CD4-positive, alpha-beta T cell treated with Interferon alpha-2 for 1 hour (primary cell): ENCODE results near the gene SULT2B1.
A peak's percentile ranks its signal among the peaks of the same experiment; 100 is the strongest.
"Not testable (repeated sequence)": the region's sequence is repeated elsewhere in the genome, so short reads cannot be mapped to it uniquely, and the experiment has no call there.

Experiments used
- DNase-seq, 2 donors: peaks; one replicate each; pipeline ENCODE4 v3.0.0-alpha.2; 2020 to 2022

SULT2B1 gene

DNA sequence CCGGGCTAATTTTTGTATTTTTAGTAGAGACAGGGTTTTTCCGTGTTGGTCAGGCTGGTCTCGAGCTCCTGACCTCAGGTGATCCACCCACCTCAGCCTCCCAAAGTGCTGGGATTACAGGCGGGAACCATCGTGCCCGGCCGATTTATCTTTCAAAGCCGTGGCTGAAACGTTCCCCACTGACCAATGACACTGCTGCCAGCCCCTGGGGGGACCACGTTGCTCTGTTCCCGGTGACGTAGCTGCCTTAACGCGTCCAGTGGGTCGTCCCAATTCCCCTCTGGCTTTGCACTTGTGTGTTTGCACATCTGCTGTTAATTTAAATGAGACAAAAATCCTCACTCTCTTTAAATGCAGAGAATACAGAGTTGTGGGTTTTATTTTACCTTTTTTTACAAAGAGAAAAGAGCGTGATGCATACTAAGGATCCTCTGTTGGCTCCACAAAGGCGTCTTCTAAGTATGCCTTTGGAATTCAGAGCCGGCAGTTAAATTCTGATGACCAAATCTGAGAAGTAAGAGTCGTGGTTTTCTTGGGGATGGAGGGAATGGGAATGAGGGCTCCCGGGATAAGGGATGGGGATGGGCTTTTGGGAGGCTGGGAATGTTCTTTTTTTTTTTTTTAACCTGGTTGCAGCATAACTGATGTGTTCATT is 21.8 kb upstream of the SULT2B1 start:
- DNase-seq = no peak

DNA sequence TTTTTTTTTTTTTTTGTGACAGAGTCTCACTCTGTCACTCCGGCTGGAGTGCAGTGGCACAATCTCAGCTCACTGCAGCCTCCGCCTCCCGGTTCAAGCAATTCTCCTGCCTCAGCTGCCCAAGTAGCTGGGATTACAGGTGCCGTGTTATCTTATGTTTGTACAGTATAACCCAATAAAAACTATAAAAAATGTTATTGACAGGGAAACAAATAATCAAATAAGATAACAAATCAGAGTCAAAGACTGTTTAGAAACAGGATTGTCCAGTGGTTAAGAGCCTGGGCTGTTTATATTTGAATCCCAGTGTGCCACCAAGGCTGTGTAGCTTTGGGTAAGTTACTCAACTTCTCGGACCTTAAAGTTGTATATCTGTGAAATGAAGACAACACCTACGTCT is 21.2 kb upstream of the SULT2B1 start:
- DNase-seq = no peak

DNA sequence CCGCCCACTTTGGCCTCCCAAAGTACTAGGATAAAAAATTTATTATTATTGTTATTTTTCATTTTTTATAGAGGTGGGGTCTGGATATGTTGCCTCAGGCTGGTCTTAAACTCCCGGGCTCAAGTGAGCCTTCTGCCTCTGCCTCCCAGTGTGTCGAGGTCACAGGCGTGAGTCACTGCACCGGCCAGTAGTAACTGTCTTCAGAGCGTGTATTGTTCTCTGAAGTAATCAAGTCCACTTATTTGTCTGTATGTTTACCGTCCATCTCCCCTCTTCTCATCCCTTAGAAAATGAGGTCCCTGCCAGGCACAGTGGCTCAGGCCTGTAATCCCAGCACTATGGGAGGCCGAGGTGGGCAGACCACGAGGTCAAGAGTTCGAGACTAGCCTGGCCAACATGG is 18.2 kb upstream of the SULT2B1 start:
- no peak for DNase-seq

DNA sequence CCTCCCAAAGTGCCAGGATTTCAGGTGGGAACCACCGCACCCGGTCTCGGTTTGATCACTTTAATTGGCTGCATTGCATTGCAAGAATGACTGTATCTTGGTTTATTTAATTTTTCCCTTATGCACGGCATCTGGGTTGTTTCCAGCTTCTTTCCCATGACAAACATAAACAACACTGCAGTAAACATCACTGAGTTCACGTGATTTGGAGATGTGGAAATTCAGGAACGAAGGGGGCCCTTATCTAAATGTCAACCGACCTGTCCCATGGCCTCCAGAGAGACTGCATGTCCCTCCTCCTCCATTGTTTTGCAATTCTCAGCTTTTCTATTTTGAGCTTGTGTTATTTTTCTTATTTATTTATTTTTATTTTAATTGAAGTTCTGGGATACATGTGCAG is 14.4 kb upstream of the SULT2B1 start:
- DNase-seq = no peak

DNA sequence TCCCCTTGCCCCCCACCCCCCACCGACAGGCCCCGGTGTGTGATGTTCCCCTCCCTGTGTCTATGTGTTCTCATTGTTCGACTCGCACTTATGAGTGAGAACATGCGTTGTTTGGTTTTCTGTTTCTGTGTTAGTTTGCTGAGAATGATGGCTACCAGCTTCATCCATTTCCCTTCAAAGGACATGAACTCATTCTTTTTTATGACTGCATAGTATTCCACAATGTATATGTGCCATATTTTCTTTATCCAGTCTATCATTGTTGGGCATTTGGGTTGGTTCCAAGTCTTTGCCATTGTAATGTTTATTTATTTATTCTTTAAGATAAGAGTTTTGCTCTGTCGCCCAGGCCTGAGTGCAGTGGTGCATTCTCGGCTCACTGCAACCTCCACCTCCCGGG is 13.9 kb upstream of the SULT2B1 start:
- DNase-seq = not testable (repeated sequence)

DNA sequence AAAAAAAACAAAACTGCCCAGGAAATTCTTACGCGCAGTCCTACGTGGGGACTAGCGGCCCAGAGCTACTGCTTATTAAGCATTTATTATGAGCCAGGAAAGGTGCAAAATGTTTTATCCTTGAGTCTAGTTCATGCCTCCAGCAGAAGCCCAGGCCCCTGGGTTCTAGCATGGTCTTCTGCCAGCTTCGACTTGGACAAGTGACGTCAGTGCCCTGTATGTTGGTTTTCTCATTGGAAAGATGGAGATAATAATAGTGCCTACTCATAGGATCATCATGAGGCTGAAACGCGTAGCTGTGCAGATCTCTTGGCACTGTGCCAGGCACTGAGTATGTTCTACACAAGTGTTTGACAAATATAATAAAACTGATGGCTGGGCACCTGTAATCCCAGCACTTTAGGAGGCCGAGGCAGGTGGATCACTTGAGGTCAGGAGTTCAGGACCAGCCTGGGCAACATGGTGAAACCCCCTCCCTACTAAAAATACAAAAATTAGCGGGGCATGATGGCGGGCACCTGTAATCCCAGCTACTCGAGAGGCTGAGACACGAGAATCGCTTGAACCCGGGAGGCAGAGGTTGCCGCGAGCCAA is 12.4 kb upstream of the SULT2B1 start:
- DNase-seq = no peak

DNA sequence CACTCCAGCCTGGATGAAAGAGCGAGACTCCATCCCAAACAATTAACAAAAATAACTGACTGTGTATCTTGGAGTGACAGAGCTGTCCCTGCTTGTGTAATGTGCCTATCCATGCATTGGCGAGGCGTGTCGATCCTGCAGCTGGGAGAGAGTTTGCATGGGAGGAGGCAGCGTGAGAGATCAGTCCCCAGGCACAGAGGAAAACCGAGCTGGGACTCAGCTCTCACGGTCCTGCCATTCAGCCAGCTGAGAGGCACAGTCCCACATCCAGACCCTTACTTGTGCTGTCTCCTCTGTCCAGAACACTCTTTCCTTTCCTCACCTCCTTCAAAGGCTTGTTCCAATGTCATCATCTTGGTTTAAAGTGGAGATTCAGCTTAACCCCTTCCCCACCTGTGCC is 11.9 kb upstream of the SULT2B1 start:
- DNase-seq = no peak

DNA sequence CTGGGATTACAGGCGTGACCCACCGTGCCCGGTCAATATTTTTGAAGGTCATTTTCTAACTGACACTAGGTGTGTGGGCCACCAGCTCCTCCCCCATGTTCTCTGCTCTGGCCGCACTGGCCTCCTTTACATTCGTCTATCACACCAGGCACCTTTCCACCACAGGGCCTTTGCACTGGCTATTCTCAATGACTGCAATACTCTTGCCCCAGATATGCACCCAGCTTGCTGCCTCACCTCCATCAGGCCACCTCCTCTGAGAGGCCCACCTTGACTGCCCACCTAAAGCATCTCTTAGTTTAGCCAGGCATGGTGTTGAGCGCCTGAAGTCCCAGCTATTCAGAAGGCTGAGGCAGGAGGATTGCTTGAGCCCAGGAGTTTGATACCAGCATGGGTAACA is 10.2 kb upstream of the SULT2B1 start:
- DNase-seq = no peak

DNA sequence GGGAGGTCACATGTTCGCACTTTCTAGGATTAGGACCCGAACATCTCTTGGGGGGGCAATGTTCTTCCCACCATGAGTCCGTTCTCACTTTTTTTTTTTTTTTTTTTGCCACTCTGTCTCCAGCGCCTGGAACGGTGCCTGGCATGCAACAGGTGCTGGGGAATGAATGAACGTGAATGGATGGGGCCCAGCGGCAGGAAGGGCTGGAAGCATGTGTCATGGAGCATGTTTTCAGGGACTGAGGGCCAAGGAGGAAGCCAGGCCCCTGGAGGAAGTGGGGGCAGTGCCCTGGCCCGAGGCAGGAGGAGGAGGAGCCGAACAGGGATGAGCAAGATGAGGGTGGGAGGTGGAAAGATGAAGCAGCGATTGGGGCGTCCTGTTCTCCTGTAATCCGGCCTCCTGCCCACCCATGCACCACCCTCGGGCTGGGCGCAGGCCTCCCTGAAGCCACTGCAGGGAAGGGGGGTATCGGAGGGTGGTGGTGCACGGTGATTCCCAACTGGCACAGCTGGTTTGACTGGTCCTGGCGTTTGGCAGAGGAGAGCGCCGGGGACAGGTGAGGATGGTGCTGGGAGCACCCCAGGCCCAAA is 8.8 kb upstream of the SULT2B1 start:
- DNase-seq = no peak

DNA sequence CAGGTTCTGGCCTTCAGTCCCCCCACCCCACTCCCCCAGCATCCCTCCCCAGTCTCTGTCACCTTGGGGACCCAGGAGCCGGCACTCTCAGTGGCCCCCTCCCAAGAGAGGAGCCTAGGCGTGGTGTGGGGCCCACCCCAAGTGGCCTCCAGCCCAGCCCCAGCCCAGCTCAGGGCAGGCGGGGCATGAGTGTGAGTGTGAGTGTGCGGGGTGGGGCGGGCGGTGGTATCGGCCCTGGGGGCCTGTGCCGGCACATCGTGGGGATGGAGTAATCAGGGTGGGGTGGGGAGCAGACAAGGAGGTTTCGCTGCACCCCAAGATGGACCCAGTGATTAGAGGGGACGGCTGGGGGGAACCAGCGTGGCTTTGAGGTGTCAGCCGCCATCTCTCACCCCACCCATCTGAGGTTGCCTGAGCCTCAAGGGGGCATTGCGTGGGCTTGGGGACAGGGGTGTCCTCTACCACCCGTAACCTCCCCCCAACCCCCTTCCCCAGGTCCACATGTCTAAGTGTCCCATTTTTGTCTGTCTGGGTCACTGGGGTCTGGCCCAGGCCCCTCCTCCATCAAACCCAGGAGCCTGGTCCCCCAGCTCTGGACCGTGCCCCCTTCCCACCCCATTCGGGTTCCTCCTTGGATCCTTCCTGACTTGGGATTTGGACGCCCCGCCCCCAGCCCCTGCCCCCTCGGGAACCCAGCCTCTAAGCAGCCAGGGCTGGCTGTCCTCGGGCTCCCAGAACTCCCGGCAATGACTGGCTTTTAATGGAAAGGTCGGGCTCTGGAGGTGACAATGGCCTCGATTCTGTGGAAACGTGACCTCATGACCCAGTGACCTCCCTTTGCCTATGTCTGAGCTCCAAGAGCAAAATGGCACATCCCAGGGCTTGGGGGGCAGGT is 6.9 kb upstream of the SULT2B1 start:
- DNase-seq = no peak

DNA sequence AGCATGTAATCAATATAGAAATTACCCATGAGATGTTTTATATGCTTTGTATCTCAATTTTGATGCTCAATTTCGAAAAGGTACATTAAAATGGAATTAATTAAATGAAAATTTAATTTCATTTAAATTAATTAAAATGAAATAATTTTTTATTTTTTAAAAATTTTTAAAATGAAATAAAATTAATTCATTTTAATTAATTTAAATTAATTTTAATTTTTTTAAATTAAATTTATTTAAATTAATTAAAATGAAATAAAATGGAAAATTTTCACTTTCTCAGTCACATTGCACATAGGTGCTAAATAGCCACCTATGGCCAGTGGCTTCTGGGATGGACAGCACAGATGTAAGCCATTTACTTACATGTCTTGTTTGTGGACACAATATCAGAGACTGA is 4.2 kb upstream of the SULT2B1 start:
- no peak for DNase-seq

DNA sequence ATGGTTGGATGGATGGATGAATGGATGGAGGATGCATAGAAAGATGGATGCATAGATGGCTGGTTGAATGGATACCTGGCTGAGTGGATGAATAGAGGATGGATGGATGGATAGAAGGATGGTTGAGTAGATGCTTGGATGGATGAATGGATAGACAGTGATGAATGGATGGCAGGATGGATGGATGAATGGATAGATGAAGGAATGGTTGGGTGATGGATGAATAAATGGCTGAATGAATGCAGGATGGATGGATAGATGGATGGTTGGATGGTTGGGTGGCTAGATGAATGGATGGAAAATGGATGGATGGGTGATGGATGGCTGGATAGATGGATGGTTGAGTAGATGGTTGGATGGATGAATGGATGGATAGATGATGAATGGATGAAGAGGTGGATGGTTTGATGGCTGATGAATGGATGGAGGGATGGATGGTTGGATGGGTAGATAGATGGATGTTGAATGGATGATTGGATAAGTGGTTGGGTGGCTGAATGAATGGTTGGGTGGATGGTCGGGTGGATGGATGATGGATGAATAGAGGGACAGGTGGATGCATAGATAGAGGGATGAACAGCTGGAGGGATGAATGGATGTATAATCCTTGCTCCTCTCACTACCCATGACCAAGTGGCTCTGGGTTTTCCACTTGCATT is 3.6 kb upstream of the SULT2B1 start:
- no peak for DNase-seq

DNA sequence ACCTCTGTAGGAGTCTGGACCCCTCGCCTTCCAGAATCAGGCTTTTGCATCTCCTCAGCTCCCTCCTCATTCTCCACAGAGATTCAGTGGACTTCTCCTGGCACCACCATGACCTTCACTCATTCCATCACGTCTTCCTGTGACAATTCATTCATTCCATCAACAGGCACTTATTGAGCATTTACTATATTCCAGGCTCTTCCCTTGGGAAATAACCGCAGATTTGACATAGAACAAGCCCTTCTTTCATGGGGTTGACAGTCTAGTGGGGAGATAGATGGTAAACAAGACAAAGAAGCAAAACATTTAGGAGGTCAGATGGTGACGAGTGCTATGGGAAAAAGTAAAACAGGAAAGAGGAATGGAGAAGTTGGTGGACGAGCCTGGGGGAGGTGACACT is 2.6 kb upstream of the SULT2B1 start:
- DNase-seq = no peak

DNA sequence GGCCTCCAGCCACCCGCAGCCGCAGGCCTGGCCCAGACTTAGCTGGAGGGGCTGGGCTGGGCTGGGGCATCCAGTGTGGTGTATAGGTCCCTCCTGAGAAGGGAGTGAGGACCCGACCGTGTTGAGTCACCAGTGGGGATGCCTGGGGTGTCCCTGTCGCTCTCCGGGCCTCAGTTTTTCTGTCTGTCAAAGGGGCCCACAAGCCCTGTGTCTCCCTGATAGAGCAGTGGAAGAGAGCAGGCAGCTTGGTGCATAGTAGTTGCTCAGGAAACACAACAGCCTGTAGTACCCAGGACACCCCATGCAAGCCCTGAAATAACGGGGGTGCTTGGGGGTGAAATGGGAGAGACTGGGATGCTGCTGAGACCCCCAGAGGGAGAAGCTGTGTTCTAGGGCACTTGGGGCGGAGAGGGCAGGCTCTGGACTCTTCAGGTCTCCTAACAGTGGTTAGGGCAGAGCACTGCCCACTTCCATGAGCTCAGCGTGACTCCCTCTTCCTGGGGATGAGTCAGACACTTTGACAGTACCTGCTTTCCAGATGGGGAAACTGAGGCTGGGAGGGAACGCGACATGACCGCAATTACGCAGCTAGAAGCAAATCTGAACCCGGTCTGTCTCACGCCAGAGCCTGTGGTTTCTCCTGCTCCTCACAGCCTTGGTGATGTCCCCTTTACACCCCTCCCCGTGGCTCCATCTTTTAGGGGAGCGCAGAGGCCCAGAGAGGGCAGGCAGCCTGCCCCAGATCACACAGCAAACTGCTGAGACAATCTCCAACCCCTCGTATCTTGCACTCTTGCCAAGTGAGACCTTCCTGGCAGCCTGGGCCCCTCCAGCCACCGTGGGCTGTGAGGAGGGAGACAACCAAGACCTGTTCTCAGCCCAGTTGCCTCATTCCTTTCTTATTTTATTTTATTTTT is 692 bp downstream of the SULT2B1 start:
- DNase-seq = no peak

DNA sequence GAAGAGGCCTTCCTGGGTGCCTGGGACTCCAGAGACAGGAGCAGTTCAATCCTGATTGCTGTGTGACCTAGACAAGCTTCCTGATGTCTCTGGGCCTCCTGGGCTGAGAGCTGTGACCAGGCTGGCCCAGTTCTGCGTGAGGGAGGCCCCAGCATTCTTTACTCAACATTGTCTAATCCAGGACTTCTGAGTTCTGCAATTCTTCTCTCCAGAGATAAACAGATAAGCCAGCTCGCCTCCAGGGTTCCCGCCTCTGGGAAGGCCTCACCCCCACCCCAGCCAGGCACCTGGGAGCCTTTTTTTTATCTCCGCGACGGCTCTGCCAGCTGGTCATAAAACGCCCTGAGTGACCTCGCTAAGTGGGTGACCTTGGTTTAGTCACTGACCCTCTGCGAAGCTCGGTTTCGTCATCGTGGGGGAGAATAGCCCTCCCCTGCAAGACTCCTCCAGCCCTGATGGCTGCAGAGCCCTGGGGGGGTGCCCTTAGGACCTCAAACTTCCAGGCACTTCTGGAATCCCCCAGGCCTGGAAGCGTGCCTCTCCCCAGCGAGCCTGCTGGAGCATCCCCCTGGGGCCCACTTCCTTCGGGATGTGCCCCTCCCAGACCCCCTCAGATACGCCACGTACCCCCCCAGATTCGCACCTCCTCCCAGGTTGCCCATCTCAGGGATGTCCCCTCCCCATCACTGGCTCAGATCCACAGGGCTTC is 1.9 kb downstream of the SULT2B1 start:
- no peak for DNase-seq

DNA sequence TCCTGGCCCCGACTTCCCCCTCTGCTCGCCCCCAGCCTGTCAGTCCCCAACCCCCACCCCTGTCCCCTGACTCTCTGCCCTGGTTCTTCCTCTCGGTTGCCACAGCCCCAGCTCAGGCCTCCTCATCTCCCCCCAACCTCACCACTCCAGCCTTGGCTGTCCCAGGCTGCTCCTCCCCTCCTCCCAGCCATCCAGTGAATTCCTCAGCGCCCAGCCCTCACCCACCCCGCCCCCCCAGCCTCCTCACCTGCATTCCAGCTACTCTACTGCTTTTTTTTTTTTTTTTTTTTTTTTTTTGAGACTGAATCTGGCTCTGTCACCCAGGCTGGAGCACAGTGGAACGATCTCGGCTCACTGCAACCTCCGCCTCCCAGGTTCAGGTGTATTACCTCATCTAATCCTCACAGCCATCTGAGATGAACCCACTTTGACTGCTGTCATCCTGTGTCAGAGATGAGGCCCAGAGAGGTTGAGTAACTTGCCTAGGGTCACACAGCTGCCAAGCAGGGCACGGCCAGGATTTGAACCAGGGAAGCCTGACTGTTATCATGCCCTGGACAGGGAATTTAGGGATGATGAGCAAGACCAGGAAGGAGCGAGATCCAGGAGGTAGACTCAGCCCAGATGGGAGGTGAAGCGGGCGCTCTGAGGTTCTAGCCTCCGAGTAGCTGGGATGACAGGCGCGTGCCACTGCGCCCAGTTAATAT is 2.6 kb downstream of the SULT2B1 start:
- DNase-seq = no peak

DNA sequence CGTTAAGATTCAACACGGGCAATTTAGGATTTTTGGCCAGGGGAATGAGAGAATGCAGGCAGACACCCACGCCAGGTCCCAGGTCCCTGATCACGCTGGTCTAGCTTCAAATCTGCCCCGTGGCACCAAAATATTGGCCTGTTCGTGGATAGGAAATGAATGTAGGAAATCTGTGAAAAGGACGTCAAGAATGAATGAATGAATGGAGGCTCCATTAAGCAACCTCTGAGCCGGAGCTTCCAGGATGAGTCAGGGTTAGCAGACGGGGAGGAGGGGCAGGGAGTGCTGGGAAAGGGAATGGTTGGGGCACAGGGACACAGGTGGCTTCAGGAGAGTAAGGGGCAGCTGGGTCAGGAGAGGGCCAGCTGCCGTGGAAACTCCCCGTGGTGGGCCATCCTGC is 4.2 kb downstream of the SULT2B1 start:
- DNase-seq = no peak

DNA sequence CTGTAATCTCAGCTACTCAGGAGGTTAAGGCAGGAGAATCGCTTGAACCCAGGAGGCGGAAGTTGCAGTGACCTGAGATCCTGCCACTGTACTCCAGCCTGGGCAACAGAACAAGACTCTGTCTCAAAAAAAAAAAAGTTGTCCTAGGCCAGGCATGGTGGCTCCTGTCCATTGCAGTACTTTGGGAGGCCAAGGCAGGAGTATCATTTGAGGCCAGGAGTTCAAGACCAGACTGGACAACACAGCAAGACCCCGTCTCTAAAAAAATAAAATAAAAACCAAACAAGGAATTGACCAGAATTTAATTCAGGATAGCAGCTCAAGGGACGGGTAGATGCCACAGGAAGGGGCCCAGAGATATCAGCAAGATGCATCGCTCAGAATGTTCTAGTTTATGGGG is 4.9 kb downstream of the SULT2B1 start:
- DNase-seq = no peak

DNA sequence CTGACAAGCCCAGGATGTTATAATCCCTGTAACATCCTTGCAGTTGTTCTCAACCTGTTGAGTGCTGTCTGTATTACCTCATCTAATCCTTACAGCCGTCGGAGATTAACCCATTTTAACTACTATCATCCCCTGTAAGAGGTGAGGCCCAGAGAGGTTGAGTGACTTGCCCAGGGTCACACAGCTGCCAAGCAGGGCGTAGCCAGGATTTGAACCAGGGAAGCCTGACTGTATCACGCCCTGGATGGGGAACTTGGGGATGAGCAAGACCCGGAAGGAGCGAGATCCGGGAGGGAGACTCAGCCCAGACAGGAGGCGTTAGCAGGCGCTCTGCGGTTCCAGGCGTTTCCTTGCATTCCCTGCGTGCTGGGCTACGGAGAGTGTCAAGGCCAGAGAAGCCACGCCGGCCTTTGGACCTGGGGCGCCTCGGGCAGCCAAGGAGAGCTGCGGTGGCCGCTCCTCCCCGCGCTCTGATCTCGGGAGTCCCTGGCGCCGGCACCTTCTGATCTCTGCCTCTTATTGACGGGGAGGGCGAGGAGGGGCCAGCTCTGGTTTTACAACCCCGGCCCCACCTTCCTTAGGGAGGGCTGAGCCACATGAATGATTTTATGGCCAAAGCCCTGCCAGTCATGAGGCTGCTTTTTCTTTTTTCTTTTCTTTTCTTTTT is 6.2 kb downstream of the SULT2B1 start:
- peak in 1 of 2 donors; percentile 6 for DNase-seq

DNA sequence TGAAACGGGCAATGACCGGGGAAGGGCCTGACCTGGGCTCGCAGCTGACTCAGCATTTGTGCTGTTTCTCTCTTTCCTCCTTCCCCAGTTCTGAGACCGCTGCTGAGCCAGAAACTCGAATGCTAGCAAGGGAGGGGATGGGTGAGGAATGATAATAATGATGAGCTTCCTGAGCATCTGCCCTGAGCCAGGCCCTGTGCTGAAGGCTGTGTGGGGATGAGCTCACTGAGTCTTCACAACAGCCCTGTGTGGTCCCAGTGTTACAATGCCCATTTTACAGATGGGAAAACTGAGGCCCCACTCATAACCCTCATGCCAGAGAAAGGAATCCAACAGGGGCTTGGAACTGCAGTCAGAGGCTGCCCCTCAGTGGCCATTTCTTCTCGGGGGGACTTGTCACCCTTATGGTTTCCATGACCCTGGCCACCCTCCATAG is 8.1 kb downstream of the SULT2B1 start:
- DNase-seq = peak in 1 of 2 donors; percentile 5
